Measurements from ENCODE around the gene OR52E4. TPM values are rescaled to one million over a fixed set of nuclear protein-coding genes. Genes with fewer than 3 reads are reported as not detected.

Gene OR52E4
- total RNA-seq, 4 donors from 2014 or later: not detected

- no peaks in the 10 kb centered on the region for H3K36me3 ChIP-seq
- no peaks in the 10 kb centered on the region for H3K4me1 ChIP-seq
- TF ChIP-seq POLR2A (IDR thresholded peaks at IDR 0.05): no peak
- TF ChIP-seq POLR2AphosphoS5 (IDR thresholded peaks at IDR 0.05): no peak
- TF ChIP-seq EP300 (IDR thresholded peaks at IDR 0.05; ENCODE audit: low read depth): no peak
- TF ChIP-seq CTCF (IDR thresholded peaks at IDR 0.05): no peak
- H3K9me3 ChIP-seq: peaks cover 0 to 3% of the 10 kb centered on the region in 2 donors
- intact Hi-C loops (cut with DNase I; ENCODE audit: low total_unique reads) (no loop called here), in situ Hi-C loops (cut with MboI; ENCODE audit: low pct_ligation_motif_present in 1 of 4, low pct_unique_long_range_greater_than_20kb in 1 of 4, low sequenced_read_pairs in 3 of 4) (no loop called here)
- H3K27me3 ChIP-seq: no peaks in the 10 kb centered on the region
- H3K4me3 ChIP-seq: no peak overlapping the region
- DNase-seq: no peak
- no peak overlapping the region for H3K27ac ChIP-seq
Observed at GRCh38 chr11:5923794-5924193, 43.4 kb downstream of the OR52E4 start.

GRCh38 chr11:5928271-5928670, 47.8 kb downstream of the OR52E4 start:
- H3K27me3 ChIP-seq: no peaks in the 10 kb centered on the region
- H3K4me3 ChIP-seq: no peak overlapping the region
- no peak overlapping the region for H3K27ac ChIP-seq
- peaks cover 0 to 3% of the 10 kb centered on the region in 2 donors for H3K9me3 ChIP-seq
- 93 to 98% methylated on average over 12 to 17 of the region's 17 CpGs for WGBS, 2 donors (ENCODE audit: low coverage in 1 of 2)
- intact Hi-C loops (cut with DNase I; ENCODE audit: low total_unique reads) (no loop called here), in situ Hi-C loops (cut with MboI; ENCODE audit: low pct_ligation_motif_present in 1 of 4, low pct_unique_long_range_greater_than_20kb in 1 of 4, low sequenced_read_pairs in 3 of 4) (no loop called here)
- no peaks in the 10 kb centered on the region for H3K4me1 ChIP-seq
- H3K36me3 ChIP-seq: no peaks in the 10 kb centered on the region
- no peak for TF ChIP-seq CTCF (IDR thresholded peaks at IDR 0.05)
- no peak for TF ChIP-seq EP300 (IDR thresholded peaks at IDR 0.05; ENCODE audit: low read depth)
- no peak for TF ChIP-seq POLR2A (IDR thresholded peaks at IDR 0.05)
- TF ChIP-seq POLR2AphosphoS5 (IDR thresholded peaks at IDR 0.05): no peak
- no peak for DNase-seq

GRCh38 chr11:5928811-5929210, 48.4 kb downstream of the OR52E4 start:
- TF ChIP-seq EP300 (IDR thresholded peaks at IDR 0.05; ENCODE audit: low read depth) (no peak), POLR2AphosphoS5 (IDR thresholded peaks at IDR 0.05) (no peak)
- H3K36me3 ChIP-seq: no peaks in the 10 kb centered on the region
- peaks cover 0 to 3% of the 10 kb centered on the region in 2 donors for H3K9me3 ChIP-seq
- H3K27me3 ChIP-seq: no peaks in the 10 kb centered on the region
- no peak for DNase-seq
- intact Hi-C loops (cut with DNase I; ENCODE audit: low total_unique reads): no loop called here
- 60 to 79% methylated on average over 1 to 15 of the region's 15 CpGs for WGBS, 2 donors (ENCODE audit: low coverage in 1 of 2)
- in situ Hi-C loops (cut with MboI; ENCODE audit: low pct_ligation_motif_present in 1 of 4, low pct_unique_long_range_greater_than_20kb in 1 of 4, low sequenced_read_pairs in 3 of 4): no loop called here
- H3K4me1 ChIP-seq: no peaks in the 10 kb centered on the region
- no peak overlapping the region for H3K4me3 ChIP-seq
- H3K27ac ChIP-seq: no peak overlapping the region

- no peak overlapping the region for H3K27ac ChIP-seq
- peaks cover 0 to 3% of the 10 kb centered on the region in 2 donors for H3K9me3 ChIP-seq
- H3K27me3 ChIP-seq: no peaks in the 10 kb centered on the region
- DNase-seq: no peak
- TF ChIP-seq POLR2AphosphoS5 (IDR thresholded peaks at IDR 0.05) (no peak), EP300 (IDR thresholded peaks at IDR 0.05; ENCODE audit: low read depth) (no peak), POLR2A (IDR thresholded peaks at IDR 0.05) (no peak), CTCF (IDR thresholded peaks at IDR 0.05) (no peak)
- H3K4me3 ChIP-seq: no peak overlapping the region
- in situ Hi-C loops (cut with MboI; ENCODE audit: low pct_ligation_motif_present in 1 of 4, low pct_unique_long_range_greater_than_20kb in 1 of 4, low sequenced_read_pairs in 3 of 4) (no loop called here), intact Hi-C loops (cut with DNase I; ENCODE audit: low total_unique reads) (no loop called here)
- H3K4me1 ChIP-seq: no peaks in the 10 kb centered on the region
- H3K36me3 ChIP-seq: no peaks in the 10 kb centered on the region
- 77 to 92% methylated on average over 9 to 31 of the region's 31 CpGs for WGBS, 2 donors (ENCODE audit: low coverage in 1 of 2)
Observed at GRCh38 chr11:5929571-5930368, 49.3 kb downstream of the OR52E4 start.

All from transverse colon (tissue), 4 donors.